Suprapubic skin (tissue), 4 donors: ENCODE data around the gene DDX31. TPM values are rescaled to one million over a fixed set of nuclear protein-coding genes. Genes with fewer than 3 reads are reported as not detected.

Source experiments
- DNase-seq, 2 donors: peaks; one replicate each; pipeline ENCODE4 v3.0.0-alpha.2; 2019; ENCODE audit warnings: low spot score in 2 of 2
- H3K27ac ChIP-seq: fragments of 200-600 bp; sonication (generic); one replicate; pipeline ENCODE4 v1.5.1; 2019
- H3K27me3 ChIP-seq: fragments of 200-600 bp; sonication (generic); one replicate; pipeline ENCODE4 v1.5.1; 2019
- H3K36me3 ChIP-seq: fragments of 200-600 bp; sonication (generic); one replicate; pipeline ENCODE4 v1.5.1; 2019
- H3K4me1 ChIP-seq: fragments of 200-600 bp; sonication (generic); one replicate; pipeline ENCODE4 v1.5.1; 2019
- H3K4me3 ChIP-seq: fragments of 200-600 bp; sonication (generic); one replicate; pipeline ENCODE4 v1.5.1; 2019; ENCODE audit warnings: mild to moderate bottlenecking
- H3K9me3 ChIP-seq: fragments of 200-600 bp; sonication (generic); one replicate; pipeline ENCODE4 v1.5.1; 2019
- EP300 ChIP-seq: sonication (generic); formaldehyde crosslinking; IDR thresholded peaks from one replicate; pipeline ENCODE4 v1.6.1; 2017; ENCODE audit warnings: antibody characterized with exemption
- POLR2A ChIP-seq, 2 donors: fragments of 450-650 bp; IDR thresholded peaks; one replicate each; pipeline ENCODE4 v1.6.1; 2017; ENCODE audit warnings: antibody characterized with exemption in 2 of 2, mild to moderate bottlenecking in 2 of 2, moderate library complexity in 2 of 2
- POLR2AphosphoS5 ChIP-seq, 3 donors: sonication (generic); formaldehyde crosslinking; IDR thresholded peaks; one replicate each; pipeline ENCODE4 v1.6.1; 2017; ENCODE audit warnings: antibody characterized with exemption in 3 of 3
- WGBS: methylation state at CpG from one replicate; pipeline ENCODE4 v1.1.5; 2018; 5-methylcytosine and 5-hydroxymethylcytosine counted together
- total RNA-seq, 4 donors: library from RNA; depleted of rRNA; stranded (reverse); fragments of >200 nt; gene quantifications; one replicate each; pipeline ENCODE4 v1.1.0, GENCODE V29; 2016
- TF ChIP-seq, protein P1 (sequence below), 2 donors: fragments of 200-600 bp in 1 of 2; fragments of 450-650 bp in 1 of 2; sonication (generic) in 1 of 2; IDR thresholded peaks; one replicate each; pipeline ENCODE4 v1.5.1; 2016 to 2019; ENCODE audit warnings: antibody characterized with exemption in 2 of 2, mild to moderate bottlenecking in 1 of 2, moderate library complexity in 1 of 2

DDX31 gene
- total RNA-seq, 4 donors from 2014 or later, result 18.6 to 35.8 (median 20.5) TPM

GRCh38 chr9:132587592-132587955 is 82.2 kb downstream of the DDX31 start:
- TF ChIP-seq, protein P1, sequence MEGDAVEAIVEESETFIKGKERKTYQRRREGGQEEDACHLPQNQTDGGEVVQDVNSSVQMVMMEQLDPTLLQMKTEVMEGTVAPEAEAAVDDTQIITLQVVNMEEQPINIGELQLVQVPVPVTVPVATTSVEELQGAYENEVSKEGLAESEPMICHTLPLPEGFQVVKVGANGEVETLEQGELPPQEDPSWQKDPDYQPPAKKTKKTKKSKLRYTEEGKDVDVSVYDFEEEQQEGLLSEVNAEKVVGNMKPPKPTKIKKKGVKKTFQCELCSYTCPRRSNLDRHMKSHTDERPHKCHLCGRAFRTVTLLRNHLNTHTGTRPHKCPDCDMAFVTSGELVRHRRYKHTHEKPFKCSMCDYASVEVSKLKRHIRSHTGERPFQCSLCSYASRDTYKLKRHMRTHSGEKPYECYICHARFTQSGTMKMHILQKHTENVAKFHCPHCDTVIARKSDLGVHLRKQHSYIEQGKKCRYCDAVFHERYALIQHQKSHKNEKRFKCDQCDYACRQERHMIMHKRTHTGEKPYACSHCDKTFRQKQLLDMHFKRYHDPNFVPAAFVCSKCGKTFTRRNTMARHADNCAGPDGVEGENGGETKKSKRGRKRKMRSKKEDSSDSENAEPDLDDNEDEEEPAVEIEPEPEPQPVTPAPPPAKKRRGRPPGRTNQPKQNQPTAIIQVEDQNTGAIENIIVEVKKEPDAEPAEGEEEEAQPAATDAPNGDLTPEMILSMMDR (IDR thresholded peaks at IDR 0.05), result no peak
- TF ChIP-seq POLR2AphosphoS5 (IDR thresholded peaks at IDR 0.05) (no peak), EP300 (no peak), POLR2A (IDR thresholded peaks at IDR 0.05) (no peak)
- Histone ChIP-seq H3K27ac (no peak overlapping the region), H3K4me1 (peaks cover 27% of the 10 kb centered on the region), H3K4me3 (no peak overlapping the region), H3K9me3 (no peaks in the 10 kb centered on the region), H3K27me3 (peaks cover 99% of the 10 kb centered on the region), H3K36me3 (no peaks in the 10 kb centered on the region)
- 15% methylated on average over 4 of the region's 6 CpGs for WGBS
- DNase-seq, result no peak

DNA sequence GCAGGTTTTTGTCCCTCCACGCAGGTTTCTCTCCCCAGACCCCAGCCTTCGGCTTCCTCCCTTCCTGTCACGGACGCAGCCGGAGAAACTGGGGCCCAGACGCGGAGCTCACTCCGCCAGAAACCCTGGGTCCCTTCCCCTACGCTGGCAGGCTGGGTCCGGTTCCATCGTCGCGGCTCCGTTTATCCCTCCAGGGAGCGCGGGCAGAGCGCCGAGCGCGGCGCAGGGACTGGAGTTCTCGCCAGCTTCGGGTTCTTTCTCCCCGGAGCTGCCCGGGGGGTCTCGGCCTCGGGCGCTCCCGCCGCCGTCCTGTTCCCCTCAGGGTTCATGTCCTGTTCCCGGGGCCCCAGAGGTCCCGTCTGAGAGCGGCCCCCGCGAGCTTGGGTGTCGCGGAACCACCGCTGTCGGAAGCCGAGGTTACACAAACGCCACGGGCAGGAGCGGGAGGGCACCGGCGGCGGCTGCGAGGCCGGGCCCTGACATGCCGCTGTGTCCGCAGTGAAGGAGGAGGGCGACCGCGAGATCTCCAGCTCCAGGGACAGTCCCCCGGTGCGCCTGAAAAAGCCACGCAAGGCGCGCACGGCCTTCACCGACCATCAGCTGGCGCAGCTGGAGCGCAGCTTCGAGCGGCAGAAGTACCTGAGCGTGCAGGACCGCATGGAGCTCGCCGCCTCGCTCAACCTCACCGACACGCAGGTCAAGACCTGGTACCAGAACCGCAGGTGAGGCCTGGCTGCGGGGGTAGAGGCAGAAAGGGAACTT is 82.8 kb downstream of the DDX31 start:
- Histone ChIP-seq H3K27ac (no peak overlapping the region), H3K4me1 (peaks cover 33% of the 10 kb centered on the region), H3K36me3 (no peaks in the 10 kb centered on the region), H3K27me3 (peaks cover 100% of the 10 kb centered on the region), H3K9me3 (no peaks in the 10 kb centered on the region), H3K4me3 (no peak overlapping the region)
- 3% methylated on average over 47 of the region's 74 CpGs for WGBS
- DNase-seq, result no peak
- TF ChIP-seq, protein P1 (IDR thresholded peaks at IDR 0.05), result no peak
- no peak for TF ChIP-seq POLR2A (IDR thresholded peaks at IDR 0.05)
- TF ChIP-seq EP300, result no peak
- no peak for TF ChIP-seq POLR2AphosphoS5 (IDR thresholded peaks at IDR 0.05)

DNA sequence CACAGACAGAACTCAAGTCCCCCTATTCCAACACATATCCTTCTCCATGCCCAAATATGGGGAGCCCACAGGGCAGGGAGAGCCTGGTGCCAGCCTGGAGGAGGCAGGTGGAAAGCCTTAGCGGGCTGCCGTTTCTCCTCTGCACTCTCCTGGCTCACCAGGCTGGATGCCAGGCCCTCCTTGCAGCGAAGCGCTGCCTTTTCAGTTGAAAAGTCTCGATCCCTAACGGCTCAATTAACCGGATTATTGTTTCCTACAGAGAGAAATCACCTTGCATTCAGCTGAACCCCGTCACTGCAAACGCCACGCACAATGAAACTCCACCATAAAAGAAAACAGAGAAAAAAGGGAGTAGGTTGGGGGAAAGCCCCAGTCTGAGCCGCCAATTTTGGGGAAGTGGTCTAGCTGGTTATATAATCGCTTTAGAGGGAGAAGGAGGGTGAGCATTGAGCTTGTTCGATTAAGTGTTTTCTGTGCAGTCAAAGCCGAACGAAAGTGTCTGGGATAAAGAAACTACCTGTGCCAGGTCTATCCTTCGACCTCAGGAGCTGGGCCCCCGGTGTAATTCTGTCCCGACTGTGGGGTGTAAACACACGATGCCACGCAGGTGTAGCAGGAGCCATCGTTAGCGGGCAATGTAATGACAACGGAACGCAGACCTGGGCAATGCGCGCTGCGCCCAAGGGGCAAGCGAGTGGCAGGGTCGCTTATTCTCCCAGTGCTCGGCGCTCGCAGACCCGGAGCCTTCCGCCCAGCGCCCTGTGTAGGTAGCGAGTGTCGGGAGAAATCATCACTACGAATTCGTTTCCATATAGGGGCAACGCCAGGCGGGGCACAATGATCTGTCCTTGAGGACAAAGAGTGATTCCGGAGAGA is 83.6 kb downstream of the DDX31 start:
- peaks cover 39% of the 10 kb centered on the region for H3K4me1 ChIP-seq
- DNase-seq, result no peak
- TF ChIP-seq POLR2AphosphoS5 (IDR thresholded peaks at IDR 0.05), result no peak
- no peak for TF ChIP-seq POLR2A (IDR thresholded peaks at IDR 0.05)
- TF ChIP-seq, protein P1 (IDR thresholded peaks at IDR 0.05), result no peak
- no peak for TF ChIP-seq EP300
- no peaks in the 10 kb centered on the region for H3K9me3 ChIP-seq
- no peak overlapping the region for H3K4me3 ChIP-seq
- H3K36me3 ChIP-seq, result no peaks in the 10 kb centered on the region
- H3K27ac ChIP-seq, result no peak overlapping the region
- peaks cover 100% of the 10 kb centered on the region for H3K27me3 ChIP-seq
- 9% methylated on average over 25 of the region's 42 CpGs for WGBS

GRCh38 chr9:132584601-132585560 is 84.9 kb downstream of the DDX31 start:
- 14% methylated on average over 30 of the region's 30 CpGs for WGBS
- Histone ChIP-seq H3K36me3 (no peaks in the 10 kb centered on the region), H3K4me1 (peaks cover 38% of the 10 kb centered on the region), H3K27me3 (peaks cover 100% of the 10 kb centered on the region), H3K9me3 (no peaks in the 10 kb centered on the region), H3K27ac (no peak overlapping the region), H3K4me3 (no peak overlapping the region)
- DNase-seq, result no peak
- TF ChIP-seq, protein P1 (IDR thresholded peaks at IDR 0.05), result no peak
- TF ChIP-seq POLR2AphosphoS5 (IDR thresholded peaks at IDR 0.05), result no peak
- TF ChIP-seq EP300, result no peak
